Uterine smooth muscle cell (primary cell): Measurements from ENCODE around the gene APBB1. TPM values are rescaled to one million over a fixed set of nuclear protein-coding genes. Genes with fewer than 3 reads are reported as not detected.

Experiments used
- total RNA-seq: library from RNA; depleted of rRNA; stranded (reverse); fragments of >200 nt; gene quantifications from 2 replicates; pipeline ENCODE4 v1.2.3, GENCODE V29; 2014

APBB1 gene
- total RNA-seq: 45.4 and 50.5 TPM in 2 replicates

GRCh38 chr11:6419009-6419631 lies at the start of gene APBB1:
Gene APBB1, minus strand, starts transcription at chr11:6419094. Its CDS starts 7,747 bp downstream, at chr11:6411347.

GRCh38 chr11:6440906-6441358 lies 22.0 kb upstream of the APBB1 start, which contains the start of gene HPX:
Gene HPX, minus strand, starts transcription at chr11:6440987. Its CDS starts 24 bp downstream, at chr11:6440963.

DNA sequence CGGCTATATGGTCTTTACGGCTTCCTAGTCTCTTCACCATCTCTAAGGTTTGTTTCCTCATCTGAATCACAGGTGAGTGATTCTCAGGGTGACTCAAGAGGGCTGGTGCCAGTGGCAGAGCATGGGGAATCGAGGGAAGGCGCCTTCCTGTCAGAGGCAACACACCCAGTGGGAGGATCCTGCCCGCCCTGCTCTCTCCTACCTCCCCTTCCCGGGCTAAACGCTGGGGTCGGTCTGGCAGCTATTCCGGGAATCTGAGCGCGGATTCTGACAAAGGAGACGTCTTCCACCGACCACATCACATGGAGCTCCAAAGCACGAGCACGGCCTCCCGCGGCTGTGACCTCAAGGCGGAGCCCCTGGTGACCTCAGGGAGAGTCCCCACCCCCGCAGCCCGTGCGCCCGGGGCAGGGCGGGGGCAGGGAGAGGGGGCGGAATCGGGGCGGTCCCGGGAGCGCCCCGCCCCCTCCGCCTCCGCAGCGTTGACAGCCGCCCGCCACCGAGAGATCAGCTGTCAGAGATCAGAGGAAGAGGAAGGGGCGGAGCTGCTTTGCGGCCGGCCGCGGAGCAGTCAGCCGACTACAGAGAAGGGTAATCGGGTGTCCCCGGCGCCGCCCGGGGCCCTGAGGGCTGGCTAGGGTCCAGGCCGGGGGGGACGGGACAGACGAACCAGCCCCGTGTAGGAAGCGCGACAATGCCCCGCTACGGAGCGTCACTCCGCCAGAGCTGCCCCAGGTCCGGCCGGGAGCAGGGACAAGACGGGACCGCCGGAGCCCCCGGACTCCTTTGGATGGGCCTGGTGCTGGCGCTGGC lies 28.8 kb downstream of the APBB1 start, which contains the start of gene SMPD1:
Gene SMPD1 (plus strand): TSS at position 570 of the 813 bp plus-strand sequence. CDS start 125 bp downstream, at position 695.

Other genes with a start within 250 kb of the APBB1 start
- gene OR52B2, start 248.8 kb downstream of the APBB1 start, total RNA-seq: 0.11 TPM in 1 of 2 replicates, not detected in the other
- gene OR52W1, start 219.9 kb downstream of the APBB1 start, total RNA-seq: not detected in 2 replicates
- gene C11orf42, start 213.5 kb downstream of the APBB1 start, total RNA-seq: not detected in 2 replicates
- gene FHIP1B, start 184.5 kb downstream of the APBB1 start, total RNA-seq: 13.0 and 15.3 TPM in 2 replicates
- gene CNGA4, start 180.0 kb downstream of the APBB1 start, total RNA-seq: under 0.01 TPM in 1 of 2 replicates, not detected in the other
- not detected in 2 replicates for gene CCKBR, start 159.3 kb downstream of the APBB1 start, total RNA-seq
- gene CAVIN3, start 98.6 kb downstream of the APBB1 start, total RNA-seq: 216 and 432 TPM in 2 replicates
- 28.7 and 39.2 TPM in 2 replicates for gene SMPD1, start 28.6 kb downstream of the APBB1 start, total RNA-seq
- gene HPX, start 21.9 kb upstream of the APBB1 start, total RNA-seq: 0.33 and 0.50 TPM in 2 replicates
- gene TRIM3, start 54.8 kb upstream of the APBB1 start, total RNA-seq: 19.5 and 27.4 TPM in 2 replicates
- gene ARFIP2, start 62.2 kb upstream of the APBB1 start, total RNA-seq: 56.0 and 66.1 TPM in 2 replicates
- 44.7 and 51.0 TPM in 2 replicates for gene TIMM10B, start 62.4 kb upstream of the APBB1 start, total RNA-seq
- 9.0 and 12.2 TPM in 2 replicates for gene DNHD1, start 78.2 kb upstream of the APBB1 start, total RNA-seq
- 12.0 and 13.8 TPM in 2 replicates for gene RRP8, start 184.5 kb upstream of the APBB1 start, total RNA-seq
- 248 and 367 TPM in 2 replicates for gene ILK, start 184.7 kb upstream of the APBB1 start, total RNA-seq
- gene TAF10, start 193.1 kb upstream of the APBB1 start, total RNA-seq: 25.3 and 45.6 TPM in 2 replicates
- 83.6 and 123 TPM in 2 replicates for gene TPP1, start 200.3 kb upstream of the APBB1 start, total RNA-seq
- 35.2 and 50.1 TPM in 2 replicates for gene DCHS1, start 236.7 kb upstream of the APBB1 start, total RNA-seq